Colonic mucosa (tissue), 4 donors: Measurements from ENCODE around the gene PLA2G2A. TPM values are rescaled to one million over a fixed set of nuclear protein-coding genes. Genes with fewer than 3 reads are reported as not detected.

ENCODE experiments used
- DNase-seq: peaks from one replicate; pipeline ENCODE4 v3.0.0-alpha.2; 2020
- H3K27ac ChIP-seq: fragments of 200-600 bp; one replicate; pipeline ENCODE4 v1.8.0; 2021
- H3K27me3 ChIP-seq: fragments of 200-600 bp; one replicate; pipeline ENCODE4 v1.8.0; 2021
- H3K36me3 ChIP-seq: fragments of 200-600 bp; one replicate; pipeline ENCODE4 v1.8.0; 2021
- H3K4me1 ChIP-seq: fragments of 200-600 bp; one replicate; pipeline ENCODE4 v1.8.0; 2021; ENCODE audit warnings: mild to moderate bottlenecking
- H3K4me3 ChIP-seq: fragments of 200-600 bp; one replicate; pipeline ENCODE4 v1.8.0; 2021
- H3K9ac ChIP-seq, 2 donors: one replicate each; pipeline ENCODE4 v1.7.0; 2013; ENCODE audit warnings: control low read depth in 2 of 2, low read depth in 2 of 2, low read length in 2 of 2
- H3K9me3 ChIP-seq: fragments of 200-600 bp; one replicate; pipeline ENCODE4 v1.8.0; 2021
- CTCF ChIP-seq: fragments of 200-600 bp; IDR thresholded peaks from one replicate; pipeline ENCODE4 v1.8.0; 2022; ENCODE audit warnings: antibody characterized with exemption, mild to moderate bottlenecking
- intact Hi-C: fragments of 100-400 bp; cut with DNase I; formaldehyde crosslinking; loops from one replicate; pipeline ENCODE4 v1.14.1; 2022
- total RNA-seq, 2 donors: library from RNA; stranded (reverse); fragmentation: NEBNext Ultra II Directional in 1 of 2; extraction: Animal tissue kit (Norgen Biotek cat#: 25700) in 1 of 2; gene quantifications; one replicate each; pipeline ENCODE4 v1.2.1, GENCODE V29; 2021
- donor health status: healthy.
- donor health status: DM: no; HTN: no; CAD: no.
- donor health status: DM: no; HTN: no; CAD: no.

The PLA2G2A gene
- total RNA-seq, 2 donors from 2014 or later: 135 to 864 TPM

- intact Hi-C loops: loop anchor here (5.0 kb wide), 1 partner anchor 179 kb away; no protein-coding TSS in a partner anchor
These were observed 5.8 kb downstream of the PLA2G2A start for GRCh38 chr1:19973616-19974015.

GRCh38 chr1:19971664-19972063 is 7.8 kb downstream of the PLA2G2A start:
- no peaks in the 10 kb centered on the region for H3K36me3 ChIP-seq
- H3K4me1 ChIP-seq: no peaks in the 10 kb centered on the region
- H3K9me3 ChIP-seq: no peaks in the 10 kb centered on the region
- no peaks in the 10 kb centered on the region for H3K27me3 ChIP-seq
- TF ChIP-seq CTCF: no peak
- H3K27ac ChIP-seq: no peak overlapping the region
- no peak overlapping the region for H3K4me3 ChIP-seq
- no peak for DNase-seq
- no peak overlapping the region for H3K9ac ChIP-seq
- intact Hi-C loops: loop anchor here (5.0 kb wide), 1 partner anchor 181 kb away; no protein-coding TSS in a partner anchor

More at GRCh38 chr1:19973616-19974015, 5.8 kb downstream of the PLA2G2A start:
- Histone ChIP-seq H3K4me1 (no peaks in the 10 kb centered on the region), H3K27ac (no peak overlapping the region), H3K36me3 (no peaks in the 10 kb centered on the region), H3K9ac (no peak overlapping the region), H3K27me3 (no peaks in the 10 kb centered on the region), H3K9me3 (no peaks in the 10 kb centered on the region), H3K4me3 (no peak overlapping the region)
- no peak for TF ChIP-seq CTCF
- DNase-seq: no peak

- TF ChIP-seq CTCF: no peak
- no peaks in the 10 kb centered on the region for H3K4me1 ChIP-seq
- no peaks in the 10 kb centered on the region for H3K27me3 ChIP-seq
- H3K9me3 ChIP-seq: no peaks in the 10 kb centered on the region
- intact Hi-C loops: loop anchor here (5.0 kb wide), 1 partner anchor 182 kb away; no protein-coding TSS in a partner anchor
- DNase-seq: no peak
- no peaks in the 10 kb centered on the region for H3K36me3 ChIP-seq
- no peak overlapping the region for H3K9ac ChIP-seq
- no peak overlapping the region for H3K4me3 ChIP-seq
- no peak overlapping the region for H3K27ac ChIP-seq
These were observed 9.3 kb downstream of the PLA2G2A start for GRCh38 chr1:19969898-19970660.

- no peak overlapping the region for H3K9ac ChIP-seq
- H3K27ac ChIP-seq: no peak overlapping the region
- H3K4me3 ChIP-seq: no peak overlapping the region
- no peak for DNase-seq
- H3K27me3 ChIP-seq: no peaks in the 10 kb centered on the region
- H3K4me1 ChIP-seq: no peaks in the 10 kb centered on the region
- intact Hi-C loops: no loop called here
- no peaks in the 10 kb centered on the region for H3K9me3 ChIP-seq
- TF ChIP-seq CTCF: no peak
- no peaks in the 10 kb centered on the region for H3K36me3 ChIP-seq
These were observed 11.6 kb downstream of the PLA2G2A start for GRCh38 chr1:19967808-19968207.

GRCh38 chr1:19964542-19964941 is 14.9 kb downstream of the PLA2G2A start:
- no peak for TF ChIP-seq CTCF
- intact Hi-C loops: no loop called here
- Histone ChIP-seq H3K27ac (no peak overlapping the region), H3K27me3 (no peaks in the 10 kb centered on the region), H3K36me3 (no peaks in the 10 kb centered on the region), H3K9ac (no peak overlapping the region), H3K9me3 (no peaks in the 10 kb centered on the region), H3K4me3 (no peak overlapping the region), H3K4me1 (no peaks in the 10 kb centered on the region)
- DNase-seq: no peak
